ENCODE results near the gene KIF5B.

GRCh38 chr10:32095116-32095733 lies 39.0 kb upstream of the KIF5B start:
- TF ChIP-seq CTCF (conservative IDR thresholded peaks at IDR 0.05; ENCODE audit: low read depth, low read length) (no peak), EZH2phosphoT487 (IDR thresholded peaks at IDR 0.05; ENCODE audit: borderline replicate concordance, low read length) (no peak), EZH2 (IDR thresholded peaks at IDR 0.05; ENCODE audit: low read length, unreplicated experiment) (no peak)

Measured in PC-3 (cell line).